ENCODE results near the gene SMIM14.
A peak's percentile ranks its signal among the peaks of the same experiment; 100 is the strongest.
"Not testable (repeated sequence)": the region's sequence is repeated elsewhere in the genome, so short reads cannot be mapped to it uniquely, and the experiment has no call there.

SMIM14 gene

DNA sequence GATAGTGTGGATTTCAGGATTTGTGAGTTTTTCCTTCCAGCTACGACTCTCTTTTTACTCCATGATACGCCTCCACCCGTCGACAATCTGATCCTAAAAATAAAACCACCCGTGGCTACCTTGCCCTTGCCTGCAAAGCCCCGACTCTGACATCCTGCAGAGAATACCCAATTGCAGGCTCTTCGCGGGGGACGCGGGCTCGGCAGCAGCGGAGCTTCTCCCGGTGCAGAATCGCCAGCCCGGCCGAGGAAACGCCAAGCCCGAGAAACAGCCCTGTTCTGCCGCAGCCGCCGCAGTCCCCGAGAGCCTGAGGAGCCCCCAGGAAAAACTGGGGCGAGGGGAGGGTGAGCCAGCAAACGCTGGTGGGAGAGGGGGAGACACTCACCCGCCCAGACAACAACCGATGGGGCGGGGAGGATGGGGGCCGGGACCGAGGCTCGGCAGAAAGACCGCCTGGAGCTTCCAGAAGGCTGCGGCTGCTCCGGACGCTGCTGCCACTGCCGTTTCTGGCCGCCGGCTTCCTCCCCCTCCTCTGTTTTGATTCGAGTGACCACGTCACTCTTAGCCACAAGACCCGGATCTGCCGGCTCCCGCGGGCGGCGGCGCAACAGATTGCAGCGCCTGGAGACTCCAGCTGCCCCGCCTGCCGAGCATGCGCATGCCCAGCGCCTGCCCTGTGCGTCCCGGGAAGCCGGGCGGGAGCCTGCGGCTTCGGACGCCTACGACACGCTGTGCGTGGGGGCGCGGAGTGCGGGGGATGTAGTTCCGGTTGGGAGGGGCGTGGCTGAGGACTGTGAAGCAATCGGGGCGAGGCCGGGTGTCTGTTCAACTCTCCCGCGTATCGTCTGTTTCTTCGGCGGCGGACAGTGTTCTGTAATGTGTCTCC lies at the start of gene SMIM14:
Gene SMIM14, minus strand, starts transcription at position 512 of the 886 bp plus-strand sequence. CDS start 33,720 bp downstream, outside the sequence.
- Mint-ChIP-seq H3K4me3 (peak within 1 kb of the TSS; percentile 86), H3K4me1 (ENCODE audit: low read depth) (peaks cover 28% of the 10 kb centered on the region), H3K27me3 (ENCODE audit: low read depth) (peaks cover 22% of the 10 kb centered on the region), H3K36me3 (ENCODE audit: low read depth) (no peaks in the 10 kb centered on the region), H3K27ac (peak within 1 kb of the TSS; percentile 84), H3K9me3 (no peaks in the 10 kb centered on the region)

GRCh38 chr4:39687014-39687413 lies 48.3 kb upstream of the SMIM14 start:
- Mint-ChIP-seq H3K4me3 (no peak overlapping the region), H3K27me3 (ENCODE audit: low read depth) (no peaks in the 10 kb centered on the region), H3K27ac (no peak overlapping the region), H3K9me3 (no peaks in the 10 kb centered on the region), H3K36me3 (ENCODE audit: low read depth) (no peaks in the 10 kb centered on the region), H3K4me1 (ENCODE audit: low read depth) (peaks cover 6% of the 10 kb centered on the region)

GRCh38 chr4:39685990-39686389 lies 47.3 kb upstream of the SMIM14 start:
- Mint-ChIP-seq H3K4me1 (ENCODE audit: low read depth) (peaks cover 6% of the 10 kb centered on the region), H3K9me3 (no peaks in the 10 kb centered on the region)

GRCh38 chr4:39682138-39682537 lies 43.5 kb upstream of the SMIM14 start:
- no peak overlapping the region for H3K27ac Mint-ChIP-seq
- peaks cover 5% of the 10 kb centered on the region for H3K4me1 Mint-ChIP-seq (ENCODE audit: low read depth)
- no peaks in the 10 kb centered on the region for H3K9me3 Mint-ChIP-seq
- H3K4me3 Mint-ChIP-seq = no peak overlapping the region
- H3K36me3 Mint-ChIP-seq (ENCODE audit: low read depth) = no peaks in the 10 kb centered on the region
- peaks cover 16% of the 10 kb centered on the region for H3K27me3 Mint-ChIP-seq (ENCODE audit: low read depth)

More at GRCh38 chr4:39685990-39686389, 47.3 kb upstream of the SMIM14 start:
- Mint-ChIP-seq H3K27me3 (ENCODE audit: low read depth) (no peaks in the 10 kb centered on the region), H3K36me3 (ENCODE audit: low read depth) (no peaks in the 10 kb centered on the region), H3K4me3 (no peak overlapping the region), H3K27ac (no peak overlapping the region)

GRCh38 chr4:39681003-39681402 lies 42.3 kb upstream of the SMIM14 start:
- not testable (repeated sequence) for H3K4me3 Mint-ChIP-seq; H3K36me3 Mint-ChIP-seq (ENCODE audit: low read depth); H3K4me1 Mint-ChIP-seq (ENCODE audit: low read depth); H3K9me3 Mint-ChIP-seq; H3K27ac Mint-ChIP-seq
- H3K27me3 Mint-ChIP-seq (ENCODE audit: low read depth) = peaks cover 16% of the 10 kb centered on the region

DNA sequence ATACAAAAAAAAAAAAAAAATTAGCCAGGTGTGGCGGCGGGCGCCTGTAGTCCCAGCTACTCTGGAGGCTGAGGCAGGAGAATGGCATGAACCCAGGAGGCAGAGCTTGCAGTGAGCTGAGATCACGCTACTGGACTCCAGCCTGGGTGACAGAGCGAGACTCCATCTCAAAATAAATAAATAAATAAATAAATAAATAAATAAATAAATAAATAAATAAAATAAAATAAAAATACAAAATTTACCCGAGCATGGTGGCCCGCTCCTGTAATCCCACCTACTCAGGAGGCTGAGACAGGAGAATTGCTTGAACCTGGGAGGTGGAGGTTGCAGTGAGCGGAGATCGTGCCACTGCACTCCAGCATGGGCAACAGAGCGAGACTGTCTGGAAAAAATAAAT lies 37.0 kb upstream of the SMIM14 start:
- H3K4me1 Mint-ChIP-seq (ENCODE audit: low read depth); H3K9me3 Mint-ChIP-seq; H3K36me3 Mint-ChIP-seq (ENCODE audit: low read depth); H3K27ac Mint-ChIP-seq; H3K4me3 Mint-ChIP-seq: not testable (repeated sequence)
- peaks cover 36% of the 10 kb centered on the region for H3K27me3 Mint-ChIP-seq (ENCODE audit: low read depth)

DNA sequence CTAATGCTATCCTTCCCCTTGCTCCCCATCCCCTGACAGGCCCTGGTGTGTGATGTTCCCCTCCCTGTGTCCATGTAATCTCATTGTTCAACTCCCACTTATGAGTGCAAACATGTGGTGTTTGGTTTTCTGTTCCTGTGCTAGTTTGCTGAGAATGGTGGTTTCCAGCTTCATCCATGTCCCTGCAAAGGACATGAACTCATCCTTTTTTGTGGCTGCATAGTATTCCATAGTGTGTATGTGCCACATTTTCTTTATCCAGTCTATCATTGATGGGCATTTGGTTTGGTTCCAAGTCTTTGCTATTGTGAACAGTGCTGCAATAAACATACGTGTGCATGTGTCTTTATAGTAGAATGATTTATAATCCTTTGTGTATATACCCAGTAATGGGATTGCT lies 31.6 kb upstream of the SMIM14 start:
- not testable (repeated sequence) for H3K27ac Mint-ChIP-seq; H3K36me3 Mint-ChIP-seq (ENCODE audit: low read depth); H3K9me3 Mint-ChIP-seq; H3K4me3 Mint-ChIP-seq; H3K4me1 Mint-ChIP-seq (ENCODE audit: low read depth)
- H3K27me3 Mint-ChIP-seq (ENCODE audit: low read depth) = peaks cover 19% of the 10 kb centered on the region

DNA sequence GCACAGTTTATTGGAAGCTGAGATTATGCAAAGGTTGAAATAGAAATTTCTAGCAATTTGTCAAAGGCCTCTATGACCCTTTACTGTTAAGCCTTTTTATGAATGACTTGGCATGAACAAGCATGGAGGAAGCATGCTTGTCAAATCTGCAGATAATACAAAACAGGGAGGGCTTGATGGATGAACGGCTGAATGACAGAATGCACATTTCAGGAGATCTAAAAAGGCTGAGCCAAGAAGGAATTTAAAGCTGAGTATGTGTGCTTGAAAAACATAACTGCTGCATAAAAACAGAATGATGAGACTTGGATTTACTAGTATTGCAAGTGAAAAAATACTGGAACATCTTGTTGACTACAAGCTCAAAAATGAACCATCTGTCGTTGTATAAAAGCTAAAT lies 30.2 kb upstream of the SMIM14 start:
- Mint-ChIP-seq H3K9me3 (no peaks in the 10 kb centered on the region), H3K27me3 (ENCODE audit: low read depth) (peaks cover 19% of the 10 kb centered on the region), H3K4me3 (no peak overlapping the region), H3K4me1 (ENCODE audit: low read depth) (no peaks in the 10 kb centered on the region), H3K36me3 (ENCODE audit: low read depth) (no peaks in the 10 kb centered on the region), H3K27ac (no peak overlapping the region)

DNA sequence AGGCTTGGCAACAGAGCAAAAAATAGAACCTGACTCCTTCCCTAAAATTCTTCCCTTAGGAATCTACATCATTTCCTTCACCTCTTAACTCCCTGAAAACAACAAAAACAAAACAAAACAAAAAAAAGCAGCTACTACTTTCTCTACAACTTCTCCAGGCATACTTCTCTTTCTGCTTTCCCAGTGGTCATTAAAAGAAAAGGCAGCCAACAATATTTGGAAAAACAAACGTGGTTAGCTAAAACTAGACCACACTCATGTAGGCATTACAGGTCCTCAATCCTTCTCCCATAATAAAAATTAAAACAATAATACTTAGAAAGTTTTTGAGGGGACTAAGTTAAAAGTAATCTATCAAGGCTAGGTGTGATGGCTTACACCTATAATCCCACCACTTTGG lies 29.0 kb upstream of the SMIM14 start:
- Mint-ChIP-seq H3K9me3 (no peaks in the 10 kb centered on the region), H3K4me1 (ENCODE audit: low read depth) (no peaks in the 10 kb centered on the region), H3K27ac (no peak overlapping the region), H3K4me3 (no peak overlapping the region), H3K36me3 (ENCODE audit: low read depth) (no peaks in the 10 kb centered on the region), H3K27me3 (ENCODE audit: low read depth) (peaks cover 11% of the 10 kb centered on the region)

DNA sequence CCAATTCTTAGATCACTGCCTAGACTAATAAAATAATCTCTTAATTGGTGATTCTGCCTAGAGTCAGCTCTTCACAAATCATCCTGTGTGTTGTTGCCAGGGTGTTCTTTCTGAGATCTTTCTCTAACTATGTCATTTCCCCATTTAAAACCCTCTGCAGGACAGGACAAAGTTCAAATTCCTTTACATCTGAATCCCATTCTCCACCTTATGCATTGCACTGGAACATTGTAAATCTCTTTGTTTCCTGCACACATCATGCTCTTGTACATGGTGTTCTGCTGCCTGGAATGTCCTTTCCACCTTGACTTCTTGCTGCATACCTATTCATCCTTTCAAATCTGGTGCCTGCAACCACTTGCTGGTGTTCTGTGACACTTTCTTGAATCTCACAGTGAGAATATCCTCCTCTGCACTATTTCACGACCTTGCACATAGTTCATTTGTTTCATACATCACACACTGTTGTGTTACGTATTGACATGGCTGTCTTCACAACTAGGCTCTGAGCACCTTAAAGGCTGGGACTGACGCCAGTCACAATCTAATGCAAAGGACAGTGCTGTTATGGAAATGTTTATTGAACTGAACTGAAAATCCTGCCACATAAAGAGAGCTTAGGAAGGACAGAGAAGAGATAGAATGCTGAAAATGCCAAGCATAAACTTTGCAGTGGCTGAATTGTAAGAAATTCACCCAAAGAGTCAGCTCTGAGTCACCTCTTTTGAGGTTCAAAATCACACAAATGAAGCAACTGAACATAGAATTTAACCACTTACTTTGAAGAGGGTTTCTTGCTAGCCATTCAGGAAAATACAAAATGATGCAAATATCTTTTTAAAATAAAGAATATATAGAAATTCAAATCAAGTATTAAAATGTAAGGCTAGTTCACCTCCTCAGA lies 26.4 kb upstream of the SMIM14 start:
- H3K27ac Mint-ChIP-seq = no peak overlapping the region
- H3K9me3 Mint-ChIP-seq = no peaks in the 10 kb centered on the region
- H3K4me1 Mint-ChIP-seq (ENCODE audit: low read depth) = no peaks in the 10 kb centered on the region
- no peaks in the 10 kb centered on the region for H3K27me3 Mint-ChIP-seq (ENCODE audit: low read depth)
- H3K36me3 Mint-ChIP-seq (ENCODE audit: low read depth) = no peaks in the 10 kb centered on the region
- H3K4me3 Mint-ChIP-seq = no peak overlapping the region

- H3K36me3 Mint-ChIP-seq (ENCODE audit: low read depth) = no peaks in the 10 kb centered on the region
- no peaks in the 10 kb centered on the region for H3K27me3 Mint-ChIP-seq (ENCODE audit: low read depth)
- no peak overlapping the region for H3K27ac Mint-ChIP-seq
- no peaks in the 10 kb centered on the region for H3K4me1 Mint-ChIP-seq (ENCODE audit: low read depth)
- H3K9me3 Mint-ChIP-seq = no peaks in the 10 kb centered on the region
- H3K4me3 Mint-ChIP-seq = no peak overlapping the region
These were observed 24.0 kb upstream of the SMIM14 start for GRCh38 chr4:39662683-39663082.

- Mint-ChIP-seq H3K4me3 (no peak overlapping the region), H3K4me1 (ENCODE audit: low read depth) (peaks cover 4% of the 10 kb centered on the region), H3K27me3 (ENCODE audit: low read depth) (no peaks in the 10 kb centered on the region), H3K9me3 (no peaks in the 10 kb centered on the region), H3K36me3 (ENCODE audit: low read depth) (no peaks in the 10 kb centered on the region), H3K27ac (no peak overlapping the region)
These were observed 22.1 kb upstream of the SMIM14 start for GRCh38 chr4:39660757-39661156.

- no peak overlapping the region for H3K27ac Mint-ChIP-seq
- H3K9me3 Mint-ChIP-seq = no peaks in the 10 kb centered on the region
- no peaks in the 10 kb centered on the region for H3K27me3 Mint-ChIP-seq (ENCODE audit: low read depth)
These were observed 21.4 kb upstream of the SMIM14 start for GRCh38 chr4:39660045-39660444.

DNA sequence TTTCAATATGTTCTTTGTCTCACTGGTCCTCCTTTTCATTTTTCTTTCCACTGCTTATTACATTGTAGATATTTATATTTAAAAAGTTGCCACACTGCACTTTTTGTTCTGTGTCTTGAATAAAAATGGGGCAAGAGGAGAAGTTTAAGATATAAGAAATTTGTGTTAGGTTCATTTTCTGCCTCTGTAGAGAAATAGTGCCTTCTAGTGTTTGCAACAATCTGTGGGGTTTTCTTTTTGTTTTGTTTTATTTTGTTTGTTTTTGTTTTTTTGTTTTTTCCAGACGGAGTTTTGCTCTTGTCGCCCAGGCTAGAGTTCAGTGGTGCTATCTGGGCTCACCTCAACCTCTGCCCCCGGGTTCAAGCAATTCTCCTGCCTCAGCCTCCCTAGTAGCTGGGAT lies 20.1 kb upstream of the SMIM14 start:
- no peaks in the 10 kb centered on the region for H3K27me3 Mint-ChIP-seq (ENCODE audit: low read depth)
- H3K27ac Mint-ChIP-seq = no peak overlapping the region
- peaks cover 4% of the 10 kb centered on the region for H3K4me1 Mint-ChIP-seq (ENCODE audit: low read depth)
- no peaks in the 10 kb centered on the region for H3K36me3 Mint-ChIP-seq (ENCODE audit: low read depth)
- no peaks in the 10 kb centered on the region for H3K9me3 Mint-ChIP-seq
- H3K4me3 Mint-ChIP-seq = no peak overlapping the region

More at GRCh38 chr4:39660045-39660444, 21.4 kb upstream of the SMIM14 start:
- H3K4me1 Mint-ChIP-seq (ENCODE audit: low read depth) = peaks cover 4% of the 10 kb centered on the region
- no peaks in the 10 kb centered on the region for H3K36me3 Mint-ChIP-seq (ENCODE audit: low read depth)
- no peak overlapping the region for H3K4me3 Mint-ChIP-seq

GRCh38 chr4:39657465-39657864 lies 18.8 kb upstream of the SMIM14 start:
- Mint-ChIP-seq H3K36me3 (ENCODE audit: low read depth) (no peaks in the 10 kb centered on the region), H3K27ac (no peak overlapping the region), H3K4me3 (no peak overlapping the region), H3K4me1 (ENCODE audit: low read depth) (peaks cover 4% of the 10 kb centered on the region), H3K9me3 (no peaks in the 10 kb centered on the region), H3K27me3 (ENCODE audit: low read depth) (no peaks in the 10 kb centered on the region)

All from T-helper 1 cell treated with Interleukin-12 subunit alpha and Interleukin-12 subunit beta and Interleukin-4 antibody, amounts not matched to agents 30 μg/mL and 1 μg/mL, for 36 hours (primary cell).